ENCODE measurements around the gene MUC22. TPM values are rescaled to one million over a fixed set of nuclear protein-coding genes. Genes with fewer than 3 reads are reported as not detected.

The MUC22 gene
- total RNA-seq, 1 experiment from 2014 or later = not detected

DNA sequence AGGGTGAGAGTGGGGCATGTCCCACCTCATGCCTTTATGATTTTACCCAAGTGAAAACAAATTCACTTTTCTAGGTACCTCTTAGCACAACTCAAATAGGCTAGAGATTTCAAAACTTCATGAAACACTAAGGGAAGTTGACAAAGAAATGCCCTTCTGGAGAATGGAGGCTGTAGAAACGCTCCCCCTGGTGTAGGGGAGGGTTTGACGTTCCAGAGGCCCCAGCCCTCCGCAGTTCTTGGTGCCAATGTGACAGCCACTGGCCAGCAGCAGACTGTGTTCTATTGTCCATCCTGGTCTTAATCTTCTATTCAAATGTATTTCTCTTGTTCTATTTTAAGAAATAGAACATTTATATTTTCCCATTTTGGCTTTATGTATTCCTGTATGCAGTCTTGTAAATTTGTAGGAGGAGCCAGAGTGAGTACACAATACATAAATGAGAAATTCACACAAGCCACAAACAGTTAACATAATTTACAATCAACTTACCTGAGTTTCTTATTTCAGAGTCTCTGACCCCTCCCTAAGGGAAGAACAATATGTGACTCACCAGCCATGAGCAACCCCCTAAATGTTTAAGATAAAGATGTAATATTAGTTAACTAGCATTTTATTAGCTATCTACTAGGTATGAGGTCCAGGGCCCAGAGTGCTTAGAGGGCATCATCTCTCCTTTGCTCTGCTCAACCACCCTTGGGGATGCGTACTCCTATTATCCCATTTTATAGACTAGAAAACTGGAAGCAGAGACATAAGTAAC lies 35.6 kb upstream of the MUC22 start:
- H3K9me3 Mint-ChIP-seq = peaks cover 4% of the 10 kb centered on the region
- ChIA-PET CTCF (interaction anchor here (0.6 to 1.6 kb wide), 6 partner anchors 30 to 112 kb away, joined by 3 to 6 read pairs (median 3); partner anchors contain the start of gene VARS2), POLR2A (no interaction called here)
- H3K27ac Mint-ChIP-seq = no peak overlapping the region
- peaks cover 25% of the 10 kb centered on the region for H3K4me1 Mint-ChIP-seq
- H3K27me3 Mint-ChIP-seq (ENCODE audit: low read depth) = peaks cover 3% of the 10 kb centered on the region; the same call in 1 of the 2 replicates
- TF ChIP-seq, protein P1, sequence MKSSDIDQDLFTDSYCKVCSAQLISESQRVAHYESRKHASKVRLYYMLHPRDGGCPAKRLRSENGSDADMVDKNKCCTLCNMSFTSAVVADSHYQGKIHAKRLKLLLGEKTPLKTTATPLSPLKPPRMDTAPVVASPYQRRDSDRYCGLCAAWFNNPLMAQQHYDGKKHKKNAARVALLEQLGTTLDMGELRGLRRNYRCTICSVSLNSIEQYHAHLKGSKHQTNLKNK (CRISPR knock-in tag; IDR thresholded peaks at IDR 0.05) = no peak
- no peak for TF ChIP-seq ZNF423 (CRISPR knock-in tag; IDR thresholded peaks at IDR 0.05)
- TF ChIP-seq NFYB (CRISPR knock-in tag; conservative IDR thresholded peaks at IDR 0.05; ENCODE audit: low read depth) = no peak
- no peak for TF ChIP-seq ZNF121 (CRISPR knock-in tag; IDR thresholded peaks at IDR 0.05)
- TF ChIP-seq, protein P2, sequence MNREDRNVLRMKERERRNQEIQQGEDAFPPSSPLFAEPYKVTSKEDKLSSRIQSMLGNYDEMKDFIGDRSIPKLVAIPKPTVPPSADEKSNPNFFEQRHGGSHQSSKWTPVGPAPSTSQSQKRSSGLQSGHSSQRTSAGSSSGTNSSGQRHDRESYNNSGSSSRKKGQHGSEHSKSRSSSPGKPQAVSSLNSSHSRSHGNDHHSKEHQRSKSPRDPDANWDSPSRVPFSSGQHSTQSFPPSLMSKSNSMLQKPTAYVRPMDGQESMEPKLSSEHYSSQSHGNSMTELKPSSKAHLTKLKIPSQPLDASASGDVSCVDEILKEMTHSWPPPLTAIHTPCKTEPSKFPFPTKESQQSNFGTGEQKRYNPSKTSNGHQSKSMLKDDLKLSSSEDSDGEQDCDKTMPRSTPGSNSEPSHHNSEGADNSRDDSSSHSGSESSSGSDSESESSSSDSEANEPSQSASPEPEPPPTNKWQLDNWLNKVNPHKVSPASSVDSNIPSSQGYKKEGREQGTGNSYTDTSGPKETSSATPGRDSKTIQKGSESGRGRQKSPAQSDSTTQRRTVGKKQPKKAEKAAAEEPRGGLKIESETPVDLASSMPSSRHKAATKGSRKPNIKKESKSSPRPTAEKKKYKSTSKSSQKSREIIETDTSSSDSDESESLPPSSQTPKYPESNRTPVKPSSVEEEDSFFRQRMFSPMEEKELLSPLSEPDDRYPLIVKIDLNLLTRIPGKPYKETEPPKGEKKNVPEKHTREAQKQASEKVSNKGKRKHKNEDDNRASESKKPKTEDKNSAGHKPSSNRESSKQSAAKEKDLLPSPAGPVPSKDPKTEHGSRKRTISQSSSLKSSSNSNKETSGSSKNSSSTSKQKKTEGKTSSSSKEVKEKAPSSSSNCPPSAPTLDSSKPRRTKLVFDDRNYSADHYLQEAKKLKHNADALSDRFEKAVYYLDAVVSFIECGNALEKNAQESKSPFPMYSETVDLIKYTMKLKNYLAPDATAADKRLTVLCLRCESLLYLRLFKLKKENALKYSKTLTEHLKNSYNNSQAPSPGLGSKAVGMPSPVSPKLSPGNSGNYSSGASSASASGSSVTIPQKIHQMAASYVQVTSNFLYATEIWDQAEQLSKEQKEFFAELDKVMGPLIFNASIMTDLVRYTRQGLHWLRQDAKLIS (CRISPR knock-in tag; IDR thresholded peaks at IDR 0.05; ENCODE audit: borderline replicate concordance) = no peak
- no peak for TF ChIP-seq ZBTB43 (CRISPR knock-in tag; IDR thresholded peaks at IDR 0.05)
- no peak for TF ChIP-seq HMGA2 (CRISPR knock-in tag; IDR thresholded peaks at IDR 0.05)
- no peak for TF ChIP-seq TCF7 (CRISPR knock-in tag; IDR thresholded peaks at IDR 0.05; ENCODE audit: low read depth)
- H3K4me3 Mint-ChIP-seq = no peak overlapping the region
- H3K36me3 Mint-ChIP-seq = no peaks in the 10 kb centered on the region
- DNase-seq (ENCODE audit: low spot score) = no peak
- ATAC-seq = no peak

DNA sequence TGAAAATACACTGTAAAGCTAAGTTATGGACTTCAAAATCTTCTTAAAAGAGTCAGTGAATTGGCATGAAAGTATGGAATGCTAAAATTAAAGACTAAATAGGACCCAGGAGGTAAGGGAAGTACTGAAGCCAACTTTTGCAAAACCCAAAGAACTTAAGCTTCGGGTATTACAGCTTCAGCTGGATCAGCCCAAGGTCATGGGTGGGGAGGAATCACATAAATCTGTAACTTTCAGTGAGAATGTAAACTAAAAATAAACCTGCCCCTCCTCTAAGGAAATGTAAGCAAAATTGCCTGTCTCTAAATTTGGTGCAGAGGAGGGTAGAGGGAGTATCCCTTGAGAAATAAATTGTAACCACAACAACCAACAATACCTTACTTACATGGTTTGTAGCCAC lies 31.1 kb upstream of the MUC22 start:
- POLR2A ChIA-PET = no interaction called here
- DNase-seq (ENCODE audit: low spot score) (no peak), ATAC-seq (no peak)
- H3K9me3 Mint-ChIP-seq = peaks cover 3% of the 10 kb centered on the region; the same call in 1 of the 2 replicates
- no peaks in the 10 kb centered on the region; the same call in none of the 2 replicates for H3K27me3 Mint-ChIP-seq (ENCODE audit: low read depth)
- no peak overlapping the region for H3K27ac Mint-ChIP-seq
- CTCF ChIA-PET = no interaction called here
- TF ChIP-seq MYBL2 (CRISPR knock-in tag; IDR thresholded peaks at IDR 0.05) (no peak), ZNF416 (CRISPR knock-in tag; IDR thresholded peaks at IDR 0.05) (no peak), FOXJ3 (CRISPR knock-in tag; IDR thresholded peaks at IDR 0.05; ENCODE audit: borderline replicate concordance) (no peak), SMAD3 (CRISPR knock-in tag; IDR thresholded peaks at IDR 0.05; ENCODE audit: borderline replicate concordance) (no peak), ZNF423 (CRISPR knock-in tag; IDR thresholded peaks at IDR 0.05) (no peak), GRHL2 (CRISPR knock-in tag; IDR thresholded peaks at IDR 0.05; ENCODE audit: insufficient replicate concordance, severe bottlenecking) (no peak), NFYB (CRISPR knock-in tag; conservative IDR thresholded peaks at IDR 0.05; ENCODE audit: low read depth) (no peak), NFATC4 (CRISPR knock-in tag; IDR thresholded peaks at IDR 0.05) (no peak), ZBTB43 (CRISPR knock-in tag; IDR thresholded peaks at IDR 0.05) (no peak), ZNF121 (CRISPR knock-in tag; IDR thresholded peaks at IDR 0.05) (no peak), E2F5 (CRISPR knock-in tag; IDR thresholded peaks at IDR 0.05) (no peak)
- TF ChIP-seq, protein P3, sequence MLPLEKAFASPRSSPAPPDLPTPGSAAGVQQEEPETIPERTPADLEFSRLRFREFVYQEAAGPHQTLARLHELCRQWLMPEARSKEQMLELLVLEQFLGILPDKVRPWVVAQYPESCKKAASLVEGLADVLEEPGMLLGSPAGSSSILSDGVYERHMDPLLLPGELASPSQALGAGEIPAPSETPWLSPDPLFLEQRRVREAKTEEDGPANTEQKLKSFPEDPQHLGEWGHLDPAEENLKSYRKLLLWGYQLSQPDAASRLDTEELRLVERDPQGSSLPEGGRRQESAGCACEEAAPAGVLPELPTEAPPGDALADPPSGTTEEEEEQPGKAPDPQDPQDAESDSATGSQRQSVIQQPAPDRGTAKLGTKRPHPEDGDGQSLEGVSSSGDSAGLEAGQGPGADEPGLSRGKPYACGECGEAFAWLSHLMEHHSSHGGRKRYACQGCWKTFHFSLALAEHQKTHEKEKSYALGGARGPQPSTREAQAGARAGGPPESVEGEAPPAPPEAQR (CRISPR knock-in tag; IDR thresholded peaks at IDR 0.05) = no peak
- TF ChIP-seq, protein P4, sequence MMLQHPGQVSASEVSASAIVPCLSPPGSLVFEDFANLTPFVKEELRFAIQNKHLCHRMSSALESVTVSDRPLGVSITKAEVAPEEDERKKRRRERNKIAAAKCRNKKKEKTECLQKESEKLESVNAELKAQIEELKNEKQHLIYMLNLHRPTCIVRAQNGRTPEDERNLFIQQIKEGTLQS (CRISPR knock-in tag; conservative IDR thresholded peaks at IDR 0.05) = no peak
- H3K4me1 Mint-ChIP-seq = peaks cover 34% of the 10 kb centered on the region
- H3K36me3 Mint-ChIP-seq = no peaks in the 10 kb centered on the region
- no peak overlapping the region for H3K4me3 Mint-ChIP-seq
